SH-SY5Y (cell line): Measurements from ENCODE around the gene DDIAS.

Experiments used
- GATA2 ChIP-seq: IDR thresholded peaks from 2 replicates; pipeline ENCODE4 v1.6.1; 2011; ENCODE audit warnings: mild to moderate bottlenecking, low read depth, low read length
- GATA3 ChIP-seq: IDR thresholded peaks from 2 replicates; pipeline ENCODE4 v1.6.1; 2011; ENCODE audit warnings: low read depth, mild to moderate bottlenecking, low read length, moderate library complexity

GRCh38 chr11:82899957-82900276 is 1.6 kb upstream of the DDIAS start:
- TF ChIP-seq GATA2 = no peak
- TF ChIP-seq GATA3 = no peak
